Activated T-cell treated with anti-CD3 and anti-CD28 coated beads, Interleukin-2, amount 50 U/mL, for 1 hour (primary cell): ENCODE measurements around the gene GAL3ST2.
"Not testable (repeated sequence)": the region's sequence is repeated elsewhere in the genome, so short reads cannot be mapped to it uniquely, and the experiment has no call there.

ENCODE experiments used
- DNase-seq: peaks from one replicate; pipeline ENCODE4 v3.0.0-alpha.2; 2020

GAL3ST2 gene

GRCh38 chr2:241769819-241770184 lies 6.8 kb upstream of the GAL3ST2 start:
- DNase-seq, result no peak

DNA sequence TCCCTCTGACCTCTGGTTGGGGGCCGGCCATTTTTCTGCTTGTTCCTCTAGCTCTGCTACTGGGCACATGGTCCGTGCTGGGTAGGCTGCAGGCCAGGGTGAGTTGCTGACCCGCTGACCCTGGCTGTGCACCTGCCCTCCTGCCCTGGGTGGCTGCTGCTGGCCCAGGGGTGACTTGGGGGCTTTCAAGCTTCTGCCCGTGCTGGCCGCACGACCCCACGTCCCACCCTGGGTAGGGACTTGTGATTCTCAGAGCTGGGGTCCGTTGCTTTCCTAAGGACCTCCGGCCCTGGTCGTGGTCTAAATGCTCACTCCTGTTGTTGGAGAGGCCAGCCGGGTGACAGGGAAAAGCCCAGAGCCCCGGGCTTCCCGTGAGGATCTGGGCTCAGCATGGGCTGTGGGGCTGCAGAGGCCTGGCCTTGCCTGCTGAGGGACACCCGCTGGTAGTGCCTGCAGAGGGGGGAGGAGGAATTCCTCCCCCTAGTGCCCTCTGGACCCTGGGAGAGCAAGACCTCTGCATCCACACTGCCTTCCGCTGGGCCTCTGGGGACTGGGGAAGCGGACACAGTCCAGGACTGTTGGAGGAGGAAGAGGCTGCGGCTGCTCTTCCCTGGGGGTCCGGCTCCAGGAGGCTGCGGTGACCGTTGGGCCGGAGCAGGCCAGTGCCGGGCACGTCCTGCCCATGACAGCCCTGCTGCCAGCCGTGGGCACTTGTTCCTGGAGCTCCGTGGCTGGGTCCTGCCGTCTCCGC lies 6.3 kb upstream of the GAL3ST2 start:
- no peak for DNase-seq

GRCh38 chr2:241770936-241771285 lies 5.7 kb upstream of the GAL3ST2 start:
- peak; percentile 14 for DNase-seq

DNA sequence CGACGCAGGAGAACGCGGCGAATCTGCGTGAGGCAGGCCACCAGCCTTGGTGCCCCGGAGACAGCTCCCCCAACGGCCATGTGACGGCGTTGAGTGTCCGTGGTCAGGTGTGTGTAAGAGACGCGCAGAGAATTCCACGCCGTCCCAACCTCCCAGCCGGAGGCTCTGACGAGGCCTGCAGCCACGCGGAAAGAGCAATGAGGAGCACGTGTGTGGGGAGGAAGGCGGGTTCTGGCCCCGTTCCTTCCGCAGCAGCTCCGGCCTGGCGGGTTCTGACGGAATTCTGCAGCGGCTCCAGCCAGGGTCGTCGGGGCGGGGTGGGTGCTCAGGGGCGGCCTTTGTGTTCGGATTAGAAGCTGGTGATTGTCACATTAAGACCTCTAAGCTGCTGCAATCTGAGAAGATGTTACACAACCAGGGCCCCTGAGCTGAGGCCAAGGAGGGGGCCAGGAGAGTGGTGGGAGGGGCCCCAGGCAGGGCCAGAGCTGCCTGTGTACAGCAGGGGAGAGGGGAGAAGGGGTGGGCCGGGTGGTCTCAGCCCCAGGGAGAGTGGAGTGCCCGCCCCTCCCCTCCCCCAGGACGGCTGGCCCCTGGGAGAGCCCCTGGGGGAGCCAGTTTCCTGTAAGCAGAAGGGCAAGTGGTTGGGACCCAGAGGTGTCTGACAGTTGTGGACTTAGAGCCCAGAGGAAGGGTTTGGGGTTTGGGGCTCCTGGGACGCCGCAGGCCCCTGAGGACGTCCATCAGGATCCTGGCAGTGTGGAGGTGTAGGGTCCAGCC lies 5.1 kb upstream of the GAL3ST2 start:
- DNase-seq, result peak; percentile 10

DNA sequence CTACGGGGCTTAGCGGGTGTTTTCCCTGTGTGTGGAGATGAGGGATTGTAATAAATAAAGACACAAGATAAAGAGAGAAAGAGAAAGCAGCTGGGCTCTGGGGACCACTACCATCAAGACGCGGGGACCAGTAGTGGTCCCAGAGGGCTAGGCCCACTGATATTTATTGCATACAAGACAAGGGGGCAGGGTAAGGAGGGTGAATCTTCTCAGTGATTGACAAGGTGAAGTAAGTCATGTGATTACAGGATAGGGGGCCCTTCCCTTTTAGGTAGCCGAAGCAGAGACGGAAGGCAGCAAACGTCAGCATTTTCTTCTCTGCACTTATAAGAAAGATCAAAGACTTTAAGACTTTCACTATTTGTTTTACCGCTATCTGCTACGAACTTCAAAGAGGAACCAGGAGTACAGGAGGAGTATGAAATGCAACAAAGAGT lies 4.5 kb upstream of the GAL3ST2 start:
- peak; percentile 16 for DNase-seq

DNA sequence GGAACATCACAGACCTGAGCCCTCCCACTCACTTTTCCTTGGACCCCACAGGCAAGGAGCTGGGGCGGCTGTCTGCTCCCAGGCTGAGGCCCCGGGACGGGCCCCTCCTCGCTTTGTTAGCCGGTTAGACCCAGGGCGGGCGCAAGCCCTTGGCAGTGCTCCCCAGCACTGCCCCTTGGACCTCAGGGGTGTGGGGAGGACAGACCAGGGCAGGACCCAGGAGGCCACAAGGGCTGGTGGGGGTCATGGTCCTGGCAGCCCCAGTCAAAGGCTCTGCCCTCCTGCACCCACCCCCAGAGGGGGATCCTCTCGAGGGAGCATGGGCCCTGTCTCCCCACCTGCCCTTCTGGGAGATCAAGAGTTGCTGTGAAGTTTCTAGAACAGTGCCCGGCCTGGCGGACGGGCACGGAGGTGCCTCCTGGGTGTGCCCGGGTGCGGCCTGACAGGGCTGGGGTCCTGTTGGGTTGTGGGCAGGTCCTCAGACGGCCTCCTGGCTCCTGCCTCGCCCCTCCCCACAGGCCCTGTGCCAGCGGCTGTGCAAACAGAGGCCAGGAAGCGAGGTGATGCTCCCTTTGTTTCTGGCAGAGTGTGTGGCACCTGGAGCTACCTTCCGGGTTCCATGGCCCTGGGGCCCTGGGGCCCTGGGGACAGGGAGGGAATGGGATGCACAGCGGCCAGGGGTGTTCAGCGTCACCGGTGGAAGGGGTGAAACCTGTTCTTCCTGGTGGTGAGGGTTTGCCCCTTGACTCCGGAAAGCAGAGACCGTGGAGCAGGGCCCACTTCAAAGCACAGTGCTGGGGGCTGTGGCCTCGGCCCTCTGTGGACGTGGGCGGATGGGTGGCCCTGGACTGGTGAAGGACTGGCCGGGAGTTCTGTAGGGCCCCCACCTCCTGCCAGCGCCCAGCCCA lies 2.9 kb upstream of the GAL3ST2 start:
- DNase-seq, result peak; percentile 14

GRCh38 chr2:241774419-241775222 lies 2.0 kb upstream of the GAL3ST2 start:
- DNase-seq, result peak; percentile 11

DNA sequence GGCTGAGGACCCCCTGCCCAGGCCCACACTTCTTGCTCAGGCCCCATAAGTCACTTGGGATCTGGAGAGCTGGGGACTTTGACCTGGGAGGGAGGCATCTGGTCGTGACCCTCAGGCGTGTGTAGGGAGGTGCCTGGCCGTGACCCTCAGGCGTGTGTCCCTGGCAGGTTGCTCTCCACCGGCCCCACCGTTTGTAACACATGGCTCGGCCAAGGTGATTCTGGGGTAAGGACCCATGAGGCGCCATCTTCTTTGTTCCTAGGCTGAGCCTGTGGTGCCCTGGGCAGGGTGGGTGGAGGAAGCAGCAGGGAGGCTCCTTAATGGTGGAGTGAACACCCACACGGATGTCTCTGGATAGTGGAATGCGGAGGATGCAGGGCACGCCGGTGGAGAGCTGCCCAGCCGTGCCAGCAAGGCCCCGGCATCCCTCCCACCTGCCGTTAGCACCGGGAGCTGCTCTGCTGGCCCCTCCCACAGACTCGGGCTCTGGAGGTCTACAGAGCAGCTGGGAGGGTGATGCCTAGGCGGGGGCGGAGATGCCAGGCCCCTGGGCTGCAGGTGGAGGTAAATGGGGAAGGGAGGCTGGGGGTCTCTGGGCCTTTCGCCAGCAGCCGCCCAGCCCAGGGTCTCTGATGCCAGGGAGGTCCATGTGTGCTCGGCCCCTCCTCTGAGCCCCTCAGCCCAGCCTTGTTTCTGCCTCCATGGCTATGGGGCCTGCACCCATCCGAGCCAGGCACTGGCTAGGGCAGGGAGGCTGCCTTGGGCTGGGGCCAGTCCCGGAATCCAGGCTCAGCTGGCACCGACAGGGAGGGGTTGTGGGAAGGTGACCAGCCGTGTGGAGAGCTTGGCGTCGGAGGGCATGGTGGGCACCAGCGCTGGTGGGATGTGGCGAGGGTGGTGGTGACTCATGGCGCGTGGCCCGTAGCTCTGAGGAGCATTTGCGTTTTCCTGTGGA lies 1.1 kb upstream of the GAL3ST2 start:
- peak; percentile 15 for DNase-seq

DNA sequence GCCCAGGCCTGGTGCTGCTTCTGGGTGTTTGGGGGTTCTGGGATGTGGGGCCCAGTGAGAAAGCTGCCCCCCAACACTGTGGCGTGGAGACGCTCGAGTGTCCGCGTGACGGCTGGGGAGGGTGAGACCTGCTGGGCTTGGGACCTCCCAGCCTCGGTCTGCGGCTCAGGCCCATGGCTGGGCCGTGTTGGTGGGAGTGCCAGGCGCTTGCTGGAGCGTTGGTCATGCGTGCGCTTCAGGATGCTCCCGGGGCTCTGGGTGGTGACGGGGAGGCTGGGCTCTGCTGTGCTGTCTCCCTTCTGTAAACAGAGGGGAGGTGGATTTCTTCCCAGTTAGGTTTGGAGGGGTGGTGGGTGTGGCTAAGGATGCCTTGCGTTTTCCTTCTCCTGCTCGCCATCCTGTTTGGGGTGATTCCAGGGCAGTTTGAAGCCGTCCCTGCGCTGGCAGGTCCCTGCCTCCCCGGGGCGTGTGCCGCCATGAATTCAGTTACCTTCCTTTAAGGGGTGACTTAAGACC lies 606 bp downstream of the GAL3ST2 start:
- peak; percentile 11 for DNase-seq

DNA sequence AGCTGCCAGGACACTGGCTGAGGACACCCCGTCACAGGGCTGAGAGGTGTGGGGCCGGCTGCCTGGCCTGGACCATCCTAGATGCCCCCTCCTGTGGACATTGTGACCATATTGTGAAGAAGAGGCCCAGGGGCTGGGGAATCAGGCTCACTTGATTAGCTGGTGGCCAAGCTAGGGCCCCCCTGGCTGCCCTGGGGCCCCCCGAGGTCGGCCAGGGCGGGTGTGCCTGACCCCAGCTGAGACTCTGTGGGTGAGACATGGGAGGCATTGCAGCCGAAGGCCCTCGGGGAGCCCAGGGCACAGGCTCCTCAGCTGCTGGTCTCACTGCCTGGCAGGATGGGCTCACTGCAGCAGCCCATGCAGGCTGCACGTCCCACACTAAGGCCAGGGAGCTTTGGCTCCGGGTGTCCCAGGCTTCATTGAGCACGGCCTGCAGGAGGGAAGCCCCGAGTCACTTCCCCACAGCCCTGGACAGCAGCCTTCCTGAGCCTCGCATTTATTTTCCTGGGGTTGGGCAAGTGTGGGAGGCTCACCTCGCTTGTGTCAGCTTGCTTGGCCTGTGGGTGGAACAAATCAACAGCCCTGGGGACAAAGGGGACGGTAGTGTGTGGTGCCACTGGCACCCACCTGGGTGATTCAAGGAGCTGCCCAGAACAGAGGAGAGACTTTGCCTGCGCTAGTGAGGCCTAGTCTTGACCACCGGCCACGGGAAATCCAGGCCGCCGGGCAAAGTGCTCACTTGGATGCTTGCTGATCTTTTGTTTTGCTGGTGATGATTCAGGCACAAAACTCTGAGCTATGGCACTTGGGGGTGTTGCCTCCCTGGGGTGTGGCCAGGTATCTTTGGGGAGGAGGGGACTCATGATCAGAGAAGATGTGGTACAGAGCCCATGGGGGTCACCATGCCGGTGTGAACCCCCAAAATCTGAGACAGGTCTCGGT lies 1.3 kb downstream of the GAL3ST2 start:
- DNase-seq, result no peak

GRCh38 chr2:241780939-241781569 lies 4.4 kb downstream of the GAL3ST2 start:
- DNase-seq, result no peak

- DNase-seq, result not testable (repeated sequence)
Observed at GRCh38 chr2:241782053-241782452, 5.4 kb downstream of the GAL3ST2 start.

DNA sequence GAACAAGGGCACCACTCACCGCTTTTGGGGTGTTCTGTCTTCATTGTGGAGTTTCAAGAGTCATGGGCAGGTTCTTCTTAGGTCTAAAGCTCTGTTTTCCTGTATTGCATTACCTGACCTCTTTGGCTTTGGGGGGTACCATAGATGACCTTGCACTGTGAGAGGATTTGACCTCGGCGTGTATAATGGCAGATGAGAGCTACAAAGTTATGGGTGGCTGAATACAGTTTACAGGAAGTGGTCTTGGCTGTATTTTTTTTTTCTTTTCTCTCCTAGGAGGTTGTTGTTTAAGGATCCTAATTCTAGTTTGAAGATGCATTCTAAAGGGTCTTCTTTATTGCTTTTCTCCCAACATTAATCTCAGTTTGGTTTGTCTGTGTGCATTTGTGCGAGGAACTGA lies 11.5 kb downstream of the GAL3ST2 start:
- no peak for DNase-seq

- DNase-seq, result no peak
Observed at GRCh38 chr2:241788572-241788971, 11.9 kb downstream of the GAL3ST2 start.

DNA sequence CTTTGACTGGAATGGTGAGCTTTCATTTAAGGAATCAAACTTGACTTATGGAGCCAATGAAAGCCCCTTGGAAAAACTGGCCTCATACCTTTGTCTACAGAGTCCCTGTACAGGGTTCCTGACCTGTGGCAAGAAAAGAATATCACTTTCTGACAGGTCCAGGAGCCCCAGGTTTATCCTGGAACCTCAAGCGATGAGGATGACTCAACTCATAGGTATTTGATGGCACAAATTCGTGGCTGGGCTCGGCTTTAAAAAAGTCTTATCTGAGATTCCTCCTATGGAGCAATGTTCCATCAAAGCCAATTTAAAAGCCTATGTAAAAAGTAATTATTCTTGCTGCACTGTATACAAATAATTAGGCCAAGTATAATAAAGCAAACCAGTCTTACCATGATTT lies 14.8 kb downstream of the GAL3ST2 start:
- not testable (repeated sequence) for DNase-seq

DNA sequence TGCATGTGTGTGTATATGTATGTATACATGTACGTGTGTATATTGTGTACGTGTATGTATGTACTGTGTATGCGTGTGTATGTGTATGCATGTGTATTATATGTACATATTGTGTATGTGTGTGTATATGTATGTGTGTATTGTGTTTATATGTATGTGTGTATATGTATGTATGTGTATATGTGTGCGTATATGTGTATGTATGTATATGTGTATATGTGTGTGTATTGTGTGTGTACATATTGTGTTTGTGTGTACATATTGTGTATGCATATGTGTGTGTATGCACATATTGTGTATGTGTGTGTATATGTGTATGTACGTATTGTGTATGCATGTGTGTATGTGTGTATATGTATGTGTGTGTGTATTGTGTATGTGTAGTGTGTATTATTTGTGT lies 16.8 kb downstream of the GAL3ST2 start:
- no peak for DNase-seq

- DNase-seq, result no peak
Observed at GRCh38 chr2:241794250-241794823, 17.7 kb downstream of the GAL3ST2 start.

DNA sequence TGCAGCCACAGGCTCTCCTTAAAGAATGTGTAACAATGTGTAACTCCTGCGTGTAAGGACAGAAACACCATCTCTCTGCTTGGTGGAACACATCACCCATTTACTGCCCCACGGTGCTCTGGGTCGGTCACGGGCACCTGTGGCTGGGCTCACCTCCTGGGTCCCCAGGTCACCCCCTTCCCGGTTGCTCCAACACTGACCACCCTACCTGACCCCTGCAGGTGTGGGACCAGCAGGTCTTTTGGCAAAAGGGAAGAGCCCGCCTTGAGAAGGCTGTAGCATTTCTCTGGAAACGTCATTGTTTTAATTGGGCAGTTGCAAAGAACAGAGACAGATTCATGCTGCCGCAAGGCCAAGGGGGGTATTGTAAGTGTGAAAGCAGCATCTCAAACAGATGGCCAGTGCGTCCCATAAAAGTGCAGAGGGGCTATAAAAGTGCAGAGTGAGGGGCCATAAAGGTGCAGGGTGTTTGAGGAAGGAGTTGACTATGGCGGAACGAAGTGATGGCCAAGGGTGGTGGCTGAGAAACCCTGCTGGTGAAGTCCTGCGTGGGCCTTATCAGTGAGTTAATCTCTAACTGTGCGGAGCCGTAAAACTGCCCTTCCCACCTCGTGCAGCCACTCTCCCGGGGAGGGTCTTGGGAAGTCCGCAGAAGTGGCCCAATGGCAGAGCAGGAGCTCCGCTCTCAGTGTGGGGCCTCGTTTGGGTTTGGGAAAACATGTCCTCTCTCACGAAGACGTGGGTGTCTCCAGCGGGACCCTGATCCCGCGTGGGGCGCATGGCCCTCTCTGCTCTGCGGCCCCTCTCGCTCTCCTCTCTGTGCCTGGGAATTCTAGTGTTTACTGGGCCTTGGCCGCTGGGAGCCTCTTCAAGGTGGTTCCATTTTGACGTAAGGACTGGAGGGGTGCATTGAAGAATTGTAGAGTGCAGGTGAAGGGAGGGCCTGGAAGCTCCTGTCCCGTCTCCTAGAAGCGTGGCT lies 18.7 kb downstream of the GAL3ST2 start:
- no peak for DNase-seq
